H1 (cell line): ENCODE data around the gene PLD5. TPM values are rescaled to one million over a fixed set of nuclear protein-coding genes. Genes with fewer than 3 reads are reported as not detected.

Experiments
- ASH2L ChIP-seq: fragments of 200-600, 300-600 bp; sonication (generic); IDR thresholded peaks from one replicate; pipeline ENCODE4 v1.7.1; 2017; ENCODE audit warnings: low read length
- CHD7 ChIP-seq: fragments of 300-600 bp; sonication (generic); IDR thresholded peaks from 2 replicates; pipeline ENCODE4 v1.7.1; 2012; ENCODE audit warnings: low read length, moderate library complexity, mild to moderate bottlenecking, inconsistent platforms; ENCODE audit not compliant: insufficient replicate concordance
- SAP30 ChIP-seq: fragments of 300-600 bp; sonication (generic); IDR thresholded peaks from 2 replicates; pipeline ENCODE4 v1.7.1; 2012; ENCODE audit warnings: low read length, moderate library complexity, mild to moderate bottlenecking, inconsistent platforms; ENCODE audit not compliant: insufficient read depth, insufficient replicate concordance
- polyA plus RNA-seq, 7 experiments: library from polyadenylated mRNA; depleted of rRNA in 3 of 7; stranded (reverse) in 5 of 7; unstranded in 2 of 7; fragments of >200 nt in 5 of 7; fragments of 200-250 nt in 2 of 7; gene quantifications; 1 replicate in 5 of 7; 2 replicates in 1 of 7; 4 replicates in 1 of 7; pipeline versions ENCODE4 v1.2.1 to v1.2.3, GENCODE V29; 2011 to 2013; ENCODE audit warnings: missing spikeins in 2 of 7, mixed read lengths in 2 of 7
- total RNA-seq: library from RNA; stranded (reverse); fragmentation: NEBNext Ultra II Directional; extraction: Animal tissue kit (Norgen Biotek cat#: 25700); gene quantifications from 2 replicates; pipeline ENCODE4 v1.2.1, GENCODE V29; 2021

The PLD5 gene
- total and polyA plus RNA-seq, 2 of the 8 experiments (the other 6 are each of a cell fraction or from before 2014, with no cell fraction given): 0.86 to 8.5 TPM

GRCh38 chr1:242187816-242188215 is 336.7 kb downstream of the PLD5 start (continued):
- TF ChIP-seq CHD7 (no peak), ASH2L (no peak), SAP30 (no peak)
